HG02885 (cell line): ENCODE measurements around the gene UTF1.

Source experiments
- ATAC-seq: cut with Tn5 transposase; IDR thresholded peaks from one replicate; pipeline ENCODE4 v1.9.1; 2021; ENCODE audit warnings: mild to moderate bottlenecking; ENCODE audit not compliant: unreplicated experiment, poor library complexity

Gene UTF1

GRCh38 chr10:133196221-133196915 lies 33.6 kb upstream of the UTF1 start:
- ATAC-seq: no peak

GRCh38 chr10:133196936-133197758 lies 32.9 kb upstream of the UTF1 start:
- ATAC-seq: no peak

GRCh38 chr10:133197786-133198185 lies 32.2 kb upstream of the UTF1 start:
- no peak for ATAC-seq

- no peak for ATAC-seq
These were observed 31.8 kb upstream of the UTF1 start for GRCh38 chr10:133198206-133198605.

- no peak for ATAC-seq
These were observed 31.2 kb upstream of the UTF1 start for GRCh38 chr10:133198621-133199487.

DNA sequence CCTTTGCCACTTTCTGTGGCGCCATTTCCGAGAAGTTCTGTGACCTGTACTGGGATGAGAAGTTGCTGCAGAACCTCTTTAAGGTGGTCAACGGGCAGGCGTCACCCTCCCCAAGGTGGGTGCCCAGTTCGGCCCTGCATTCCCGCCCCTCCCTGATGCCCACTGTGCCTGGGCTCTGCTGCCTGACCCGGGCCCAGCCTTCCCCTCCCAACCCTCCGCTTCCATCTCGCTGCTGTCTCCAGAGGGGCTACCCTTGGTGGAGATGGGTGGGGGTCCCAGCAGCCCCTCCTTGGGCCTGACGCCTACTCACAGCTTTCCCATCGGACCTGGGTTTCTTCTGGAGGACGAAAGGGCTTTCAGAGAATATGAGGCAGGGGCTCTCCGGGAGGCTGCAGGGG lies 30.5 kb upstream of the UTF1 start:
- no peak for ATAC-seq

DNA sequence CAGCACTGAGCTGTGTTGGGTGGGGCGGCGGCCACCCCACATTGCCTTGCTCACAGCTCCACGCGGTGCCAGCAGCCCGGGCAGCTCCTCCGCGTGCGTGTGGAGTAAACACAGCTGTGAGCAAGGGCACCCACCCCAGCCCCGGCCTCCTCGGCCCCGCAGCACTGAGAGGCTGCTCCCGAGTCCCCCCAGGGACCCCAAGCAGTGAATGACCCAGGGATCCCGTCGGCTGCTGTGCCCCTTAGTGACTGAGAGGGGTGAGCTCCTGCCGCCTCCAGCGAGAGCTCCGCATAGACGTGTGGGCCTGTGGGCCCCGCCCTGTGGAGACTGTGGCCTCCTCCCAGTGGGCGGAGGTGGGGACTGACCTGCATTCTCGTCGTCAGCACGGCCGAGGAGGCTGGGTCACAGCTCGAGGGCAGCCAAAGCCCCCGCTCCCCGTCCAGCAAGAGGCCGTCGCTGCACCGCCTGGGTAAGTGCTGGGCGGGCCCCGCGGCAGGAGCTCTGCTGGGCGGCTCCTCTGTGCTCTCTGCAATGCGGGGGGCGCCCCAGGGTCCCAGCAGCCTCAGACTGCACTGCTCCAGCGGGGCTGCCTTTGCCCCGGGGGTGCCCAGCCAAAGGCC lies 29.9 kb upstream of the UTF1 start:
- ATAC-seq: no peak

DNA sequence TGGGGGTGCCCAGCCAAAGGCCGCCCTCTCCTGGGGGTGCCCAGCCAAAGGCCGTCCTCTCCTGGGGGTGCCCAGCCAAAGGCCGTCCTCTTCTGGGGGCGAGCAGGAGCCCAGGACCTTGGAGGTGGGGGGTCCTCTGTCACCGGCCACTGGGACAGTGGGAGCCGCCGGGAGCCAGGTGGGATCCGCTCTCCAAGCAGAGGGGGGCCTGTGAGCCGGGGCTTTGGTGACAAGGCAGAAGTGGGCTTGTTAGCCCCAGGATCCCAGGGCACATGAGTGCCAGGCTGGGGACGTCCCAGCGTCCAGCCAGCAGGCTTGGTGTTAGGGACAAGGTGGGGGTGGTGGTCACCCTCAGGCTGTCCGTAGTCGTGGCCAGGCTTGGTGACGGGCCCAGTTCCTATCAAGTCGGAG lies 29.4 kb upstream of the UTF1 start:
- no peak for ATAC-seq

- no peak for ATAC-seq
These were observed 28.7 kb upstream of the UTF1 start for GRCh38 chr10:133201151-133201947.

DNA sequence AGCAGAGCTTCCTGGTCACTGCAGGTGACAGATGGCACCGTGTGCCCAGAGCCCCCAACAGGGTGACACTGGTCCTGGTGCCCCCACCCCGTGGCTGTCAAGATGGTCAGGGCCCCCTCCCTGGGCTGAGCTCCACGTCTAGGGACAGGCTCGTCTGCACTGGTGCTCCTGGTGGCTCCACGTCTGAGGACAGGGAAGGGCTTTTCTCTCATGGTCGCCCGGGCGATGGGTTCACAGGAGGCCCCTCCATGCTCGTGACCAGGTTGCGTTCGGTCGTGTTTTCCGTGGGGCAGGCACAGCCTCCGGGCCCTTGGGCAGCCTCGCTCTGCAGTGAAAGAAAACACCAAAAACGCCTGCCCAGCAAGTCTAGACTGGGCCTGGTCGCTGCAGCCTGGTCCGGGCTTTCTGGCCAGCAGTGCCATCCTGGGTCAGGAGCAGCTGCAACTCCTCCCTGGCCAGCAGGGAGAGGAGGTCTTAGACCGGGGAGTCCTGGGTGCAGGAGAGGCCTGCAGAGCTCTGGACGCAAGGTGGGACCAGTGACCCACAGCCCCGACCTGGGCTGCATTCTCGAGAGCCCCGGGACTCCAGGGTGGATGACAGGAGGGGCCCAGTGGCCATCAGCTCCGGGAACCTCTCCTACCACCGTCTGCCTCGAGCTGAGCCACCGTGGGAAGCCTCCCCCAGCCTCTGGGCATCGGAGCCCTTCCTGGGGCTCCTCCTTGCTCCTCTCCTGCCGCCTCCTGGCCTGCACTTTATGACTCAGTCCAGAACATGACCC lies 27.9 kb upstream of the UTF1 start:
- no peak for ATAC-seq

DNA sequence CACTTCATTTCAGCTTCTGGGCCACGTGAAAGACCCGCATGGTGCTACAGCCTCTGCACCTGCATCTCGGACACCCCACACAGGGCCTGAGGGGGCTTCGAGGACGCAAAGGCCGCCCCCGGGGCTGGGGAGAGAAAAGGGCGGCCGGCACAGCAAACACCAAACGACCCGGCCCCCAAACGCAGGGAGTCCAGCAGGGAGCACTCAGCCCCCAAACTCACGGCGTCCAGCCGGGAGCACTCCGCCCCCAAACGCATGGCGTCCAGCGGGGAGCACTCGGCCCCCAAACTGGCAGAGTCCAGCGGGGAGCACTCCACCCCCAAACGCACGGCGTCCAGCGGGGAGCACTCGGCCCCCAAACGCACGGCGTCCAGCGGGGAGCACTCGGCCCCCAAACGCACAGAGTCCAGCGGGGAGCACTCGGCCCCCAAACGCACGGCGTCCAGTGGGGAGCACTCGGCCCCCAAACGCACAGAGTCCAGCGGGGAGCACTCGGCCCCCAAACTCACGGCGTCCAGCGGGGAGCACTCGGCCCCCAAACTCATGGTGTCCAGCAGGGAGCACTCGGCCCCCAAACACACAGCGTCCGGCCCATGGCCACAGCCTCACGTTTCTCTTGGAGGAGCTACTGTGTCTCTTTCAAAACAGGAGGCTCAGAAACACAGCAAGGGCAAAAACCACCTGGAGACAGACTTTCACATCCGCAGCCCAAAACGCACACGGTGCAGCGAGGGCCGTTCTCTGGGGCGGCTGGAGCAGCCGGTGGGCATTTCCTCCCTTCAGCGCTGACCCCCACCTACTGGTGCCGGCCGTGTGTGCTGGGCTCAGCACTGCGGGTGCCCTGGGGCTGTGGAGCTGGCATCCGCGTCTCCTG lies 27.0 kb upstream of the UTF1 start:
- ATAC-seq: no peak

GRCh38 chr10:133203652-133204195 lies 26.3 kb upstream of the UTF1 start:
- no peak for ATAC-seq

GRCh38 chr10:133204226-133205015 lies 25.6 kb upstream of the UTF1 start:
- ATAC-seq: no peak

DNA sequence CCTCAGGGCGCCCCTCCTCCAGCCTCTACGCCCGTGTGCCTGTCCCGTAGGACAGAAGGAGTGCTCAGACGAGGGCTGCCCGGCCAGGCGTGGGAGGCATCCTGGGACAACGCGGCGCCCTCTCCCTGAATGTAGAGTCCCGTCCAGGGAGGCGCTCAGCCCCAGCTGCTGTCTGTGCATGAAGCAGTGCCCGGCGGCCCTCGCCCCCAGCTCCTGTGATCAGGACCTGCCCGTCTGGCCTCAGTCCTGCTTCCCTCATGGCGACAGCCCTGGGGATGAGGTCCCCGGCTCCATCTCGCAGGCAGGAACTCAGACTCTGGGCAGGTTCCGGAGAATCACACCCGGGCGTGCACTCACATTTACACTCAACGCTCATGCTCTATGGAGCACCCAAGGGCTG lies 24.9 kb upstream of the UTF1 start:
- ATAC-seq: no peak

DNA sequence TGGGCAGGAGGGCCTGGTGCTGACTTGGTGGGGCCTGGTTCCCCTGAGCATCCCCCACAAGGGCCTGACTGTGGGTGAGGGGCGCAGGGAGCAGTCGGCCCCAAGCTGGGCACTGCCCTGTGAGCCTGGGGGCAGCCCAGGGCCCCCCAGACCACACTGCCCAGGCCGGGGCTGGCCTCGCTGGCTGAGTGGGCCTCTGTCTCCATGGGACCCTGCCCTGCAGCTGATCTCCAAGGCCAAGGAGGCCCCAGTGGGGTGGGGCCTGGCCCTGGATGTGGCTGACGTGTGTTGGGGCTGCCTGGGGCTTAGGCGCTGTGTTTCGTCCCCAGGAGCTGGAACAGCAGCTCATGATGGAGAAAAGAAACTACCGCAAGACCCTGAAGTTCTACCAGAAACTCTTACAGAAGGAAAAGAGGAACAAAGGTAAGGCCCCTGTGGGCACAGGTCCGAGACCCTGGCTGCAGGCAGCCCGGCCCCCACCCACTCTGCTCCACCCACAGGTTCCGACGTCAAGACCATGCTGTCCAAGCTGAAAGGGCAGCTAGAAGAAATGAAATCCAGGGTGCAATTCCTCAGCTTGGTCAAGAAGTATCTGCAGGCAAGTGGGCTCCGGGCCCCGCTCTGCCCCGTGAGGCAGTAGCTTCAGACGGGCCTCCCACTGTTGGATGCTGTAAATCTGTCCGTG lies 23.5 kb upstream of the UTF1 start:
- no peak for ATAC-seq

- no peak for ATAC-seq
These were observed 22.9 kb upstream of the UTF1 start for GRCh38 chr10:133207041-133207600.
